Activated CD4-positive, alpha-beta T cell treated with anti-CD3 and anti-CD28 coated beads, Interleukin-2, Interleukin-4, amounts not matched to agents 100 ng/mL and 50 ng/mL, durations not matched to agents 16 hours and 8 hours (primary cell): Measurements from ENCODE around the gene GTF2F2.

Experiments
- DNase-seq: peaks from one replicate; pipeline ENCODE4 v3.0.0-alpha.2; 2020; ENCODE audit warnings: low spot score

GTF2F2 gene

GRCh38 chr13:45119991-45120864 lies at the start of gene GTF2F2:
Gene GTF2F2, plus strand, starts transcription at chr13:45120510. Its CDS starts 146 bp downstream, at chr13:45120656.
- DNase-seq: peak; percentile 86

- DNase-seq: no peak
Observed at GRCh38 chr13:45073809-45074208, 46.5 kb upstream of the GTF2F2 start.

GRCh38 chr13:45074721-45075120 lies 45.6 kb upstream of the GTF2F2 start:
- DNase-seq: no peak

GRCh38 chr13:45078003-45078402 lies 42.3 kb upstream of the GTF2F2 start:
- no peak for DNase-seq

- DNase-seq: no peak
Observed at GRCh38 chr13:45082964-45083363, 37.3 kb upstream of the GTF2F2 start.

- DNase-seq: no peak
Observed at GRCh38 chr13:45084515-45084914, 35.8 kb upstream of the GTF2F2 start.

- DNase-seq: no peak
Observed at GRCh38 chr13:45086484-45086883, 33.8 kb upstream of the GTF2F2 start.

GRCh38 chr13:45092663-45093062 lies 27.6 kb upstream of the GTF2F2 start:
- DNase-seq: no peak

GRCh38 chr13:45100573-45101262 lies 19.6 kb upstream of the GTF2F2 start:
- no peak for DNase-seq

GRCh38 chr13:45101327-45102018 lies 18.8 kb upstream of the GTF2F2 start:
- no peak for DNase-seq

- no peak for DNase-seq
Observed at GRCh38 chr13:45102136-45102507, 18.2 kb upstream of the GTF2F2 start.

- DNase-seq: no peak
Observed at GRCh38 chr13:45103449-45103848, 16.9 kb upstream of the GTF2F2 start.

- DNase-seq: no peak
Observed at GRCh38 chr13:45104261-45104660, 16.0 kb upstream of the GTF2F2 start.

GRCh38 chr13:45105895-45106294 lies 14.4 kb upstream of the GTF2F2 start:
- no peak for DNase-seq

GRCh38 chr13:45107539-45107938 lies 12.8 kb upstream of the GTF2F2 start:
- no peak for DNase-seq

GRCh38 chr13:45108716-45109101 lies 11.6 kb upstream of the GTF2F2 start:
- DNase-seq: no peak

- peak; percentile 30 for DNase-seq
Observed at GRCh38 chr13:45109102-45109720, 11.1 kb upstream of the GTF2F2 start.

GRCh38 chr13:45113233-45114224 lies 6.8 kb upstream of the GTF2F2 start:
- no peak for DNase-seq

- peak; percentile 51 for DNase-seq
Observed at GRCh38 chr13:45119469-45119990, 780 bp upstream of the GTF2F2 start.

GRCh38 chr13:45120967-45121831 lies 889 bp downstream of the GTF2F2 start:
- DNase-seq: peak; percentile 15
